ENCODE results near the gene CTSE.

CTSE gene

GRCh38 chr1:205989786-205990185 is 33.9 kb downstream of the CTSE start:
- DNase-seq = no peak

- no peak for DNase-seq
Observed at GRCh38 chr1:205988585-205988995, 35.1 kb downstream of the CTSE start.

- no peak for DNase-seq
Observed at GRCh38 chr1:205986861-205987260, 36.8 kb downstream of the CTSE start.

GRCh38 chr1:205986292-205986691 is 37.4 kb downstream of the CTSE start:
- no peak for DNase-seq

GRCh38 chr1:205985330-205986005 is 38.2 kb downstream of the CTSE start:
- DNase-seq = no peak

GRCh38 chr1:205983925-205984725 is 39.6 kb downstream of the CTSE start:
- peak; percentile 53 for DNase-seq

- DNase-seq = no peak
Observed at GRCh38 chr1:205981257-205981656, 42.4 kb downstream of the CTSE start.

GRCh38 chr1:205980237-205980870 is 43.3 kb downstream of the CTSE start:
- no peak for DNase-seq

- DNase-seq = no peak
Observed at GRCh38 chr1:205979301-205979700, 44.4 kb downstream of the CTSE start.

GRCh38 chr1:205978676-205979075 is 45.0 kb downstream of the CTSE start:
- no peak for DNase-seq

- peak; percentile 78 for DNase-seq
Observed at GRCh38 chr1:205977402-205978014, 46.2 kb downstream of the CTSE start.

GRCh38 chr1:205976708-205977401 is 46.8 kb downstream of the CTSE start:
- DNase-seq = peak; percentile 77

GRCh38 chr1:205976036-205976435 is 47.7 kb downstream of the CTSE start:
- no peak for DNase-seq

- DNase-seq = no peak
Observed at GRCh38 chr1:205975387-205975998, 48.2 kb downstream of the CTSE start.

GRCh38 chr1:205974712-205975111 is 49.0 kb downstream of the CTSE start:
- DNase-seq = no peak

- no peak for DNase-seq
Observed at GRCh38 chr1:205973377-205974232, 50.1 kb downstream of the CTSE start.

GRCh38 chr1:205972491-205973168 is 51.1 kb downstream of the CTSE start:
- DNase-seq = peak; percentile 19

GRCh38 chr1:205972081-205972480 is 51.6 kb downstream of the CTSE start:
- peak; percentile 52 for DNase-seq

- no peak for DNase-seq
Observed at GRCh38 chr1:205971082-205971481, 52.6 kb downstream of the CTSE start.

GRCh38 chr1:205970486-205970885 is 53.2 kb downstream of the CTSE start:
- peak; percentile 31 for DNase-seq

GRCh38 chr1:205969229-205969628 is 54.5 kb downstream of the CTSE start:
- no peak for DNase-seq

Data from EL (cell line).